ENCODE data around the gene P2RY2.

P2RY2 gene

GRCh38 chr11:73203790-73204189 is 14.3 kb upstream of the P2RY2 start:
- DNase-seq (ENCODE audit: low read depth in 1 of 2, low spot score in 1 of 2): peak in 1 of 2 experiments; percentile 78
- no peak overlapping the region for H3K4me3 ChIP-seq (replicated peaks; ENCODE audit: insufficient read depth, low read length)
- no peaks in the 10 kb centered on the region for H3K27me3 ChIP-seq (ENCODE audit: insufficient read depth, poor library complexity, severe bottlenecking)
- TF ChIP-seq REST (IDR thresholded peaks at IDR 0.05; ENCODE audit: insufficient replicate concordance, low read depth): peak; percentile 90
- TF ChIP-seq POLR2AphosphoS5 (IDR thresholded peaks at IDR 0.05; ENCODE audit: low read depth): peak; percentile 55
- no peak for TF ChIP-seq SPI1 (IDR thresholded peaks at IDR 0.05; ENCODE audit: borderline replicate concordance, low read depth)
- TF ChIP-seq GABPA (IDR thresholded peaks at IDR 0.05; ENCODE audit: low read depth): no peak
- peak overlapping the region; percentile 99 for H3K27ac ChIP-seq (replicated peaks)

GRCh38 chr11:73204711-73205121 is 13.4 kb upstream of the P2RY2 start:
- Histone ChIP-seq H3K27me3 (ENCODE audit: insufficient read depth, poor library complexity, severe bottlenecking) (no peaks in the 10 kb centered on the region), H3K27ac (replicated peaks) (peak overlapping the region; percentile 99), H3K4me3 (replicated peaks; ENCODE audit: insufficient read depth, low read length) (no peak overlapping the region)
- TF ChIP-seq CTCF (IDR thresholded peaks at IDR 0.05; ENCODE audit: insufficient read depth, low read length): no peak
- peak; percentile 83 for TF ChIP-seq POLR2AphosphoS5 (IDR thresholded peaks at IDR 0.05; ENCODE audit: low read depth)
- no peak for TF ChIP-seq REST (IDR thresholded peaks at IDR 0.05; ENCODE audit: insufficient replicate concordance, low read depth)
- peak; percentile 89 for TF ChIP-seq SPI1 (IDR thresholded peaks at IDR 0.05; ENCODE audit: borderline replicate concordance, low read depth)
- peak; percentile 93 to 97 for DNase-seq (ENCODE audit: low read depth in 1 of 2, low spot score in 1 of 2)

- H3K27ac ChIP-seq (replicated peaks): peak overlapping the region; percentile 99
- TF ChIP-seq POLR2AphosphoS5 (IDR thresholded peaks at IDR 0.05; ENCODE audit: low read depth) (peak; percentile 97), CTCF (IDR thresholded peaks at IDR 0.05; ENCODE audit: insufficient read depth, low read length) (no peak), REST (IDR thresholded peaks at IDR 0.05; ENCODE audit: insufficient replicate concordance, low read depth) (peak; percentile 28)
- no peaks in the 10 kb centered on the region for H3K27me3 ChIP-seq (ENCODE audit: insufficient read depth, poor library complexity, severe bottlenecking)
- DNase-seq (ENCODE audit: low read depth in 1 of 2, low spot score in 1 of 2): peak; percentile 88 to 91
- H3K4me3 ChIP-seq (replicated peaks; ENCODE audit: insufficient read depth, low read length): no peak overlapping the region
These were observed 12.3 kb upstream of the P2RY2 start for GRCh38 chr11:73205661-73206343.
